ENCODE results near the gene SMAD3.

The SMAD3 gene

GRCh38 chr15:67106764-67107013, 41.3 kb downstream of the SMAD3 start:
- no peak overlapping the region for H3K4me3 ChIP-seq (ENCODE audit: low read depth, low read length)
- H3K9me3 ChIP-seq (ENCODE audit: control insufficient read depth, insufficient read depth, low read depth, low read length), result peaks cover 12% of the 10 kb centered on the region
- no peaks in the 10 kb centered on the region for H3K36me3 ChIP-seq (ENCODE audit: control insufficient read depth, insufficient read depth, low read length)
- no peaks in the 10 kb centered on the region for H3K27me3 ChIP-seq (ENCODE audit: control insufficient read depth, insufficient read depth, low read length)
- H3K4me1 ChIP-seq (ENCODE audit: control insufficient read depth, insufficient read depth, low read length), result peaks cover 55% of the 10 kb centered on the region
- no peak overlapping the region for H3K27ac ChIP-seq (ENCODE audit: low read depth, low read length)
- no peak overlapping the region for H3K9ac ChIP-seq (ENCODE audit: low read length)

GRCh38 chr15:67107014-67107812, 41.8 kb downstream of the SMAD3 start:
- H3K36me3 ChIP-seq (ENCODE audit: control insufficient read depth, insufficient read depth, low read length), result no peaks in the 10 kb centered on the region
- H3K27me3 ChIP-seq (ENCODE audit: control insufficient read depth, insufficient read depth, low read length), result no peaks in the 10 kb centered on the region
- H3K4me3 ChIP-seq (ENCODE audit: low read depth, low read length), result no peak overlapping the region
- no peak overlapping the region for H3K9ac ChIP-seq (ENCODE audit: low read length)
- peaks cover 15% of the 10 kb centered on the region for H3K9me3 ChIP-seq (ENCODE audit: control insufficient read depth, insufficient read depth, low read depth, low read length)
- peaks cover 55% of the 10 kb centered on the region for H3K4me1 ChIP-seq (ENCODE audit: control insufficient read depth, insufficient read depth, low read length)
- H3K27ac ChIP-seq (ENCODE audit: low read depth, low read length), result no peak overlapping the region

GRCh38 chr15:67108122-67108961, 42.9 kb downstream of the SMAD3 start:
- H3K4me1 ChIP-seq (ENCODE audit: control insufficient read depth, insufficient read depth, low read length), result peaks cover 51% of the 10 kb centered on the region
- H3K27ac ChIP-seq (ENCODE audit: low read depth, low read length), result no peak overlapping the region
- no peak overlapping the region for H3K4me3 ChIP-seq (ENCODE audit: low read depth, low read length)
- H3K9ac ChIP-seq (ENCODE audit: low read length), result no peak overlapping the region
- H3K9me3 ChIP-seq (ENCODE audit: control insufficient read depth, insufficient read depth, low read depth, low read length), result peaks cover 15% of the 10 kb centered on the region
- H3K36me3 ChIP-seq (ENCODE audit: control insufficient read depth, insufficient read depth, low read length), result no peaks in the 10 kb centered on the region
- no peaks in the 10 kb centered on the region for H3K27me3 ChIP-seq (ENCODE audit: control insufficient read depth, insufficient read depth, low read length)

- no peaks in the 10 kb centered on the region for H3K27me3 ChIP-seq (ENCODE audit: control insufficient read depth, insufficient read depth, low read length)
- no peak overlapping the region for H3K9ac ChIP-seq (ENCODE audit: low read length)
- no peaks in the 10 kb centered on the region for H3K36me3 ChIP-seq (ENCODE audit: control insufficient read depth, insufficient read depth, low read length)
- H3K9me3 ChIP-seq (ENCODE audit: control insufficient read depth, insufficient read depth, low read depth, low read length), result peaks cover 15% of the 10 kb centered on the region
- peaks cover 46% of the 10 kb centered on the region for H3K4me1 ChIP-seq (ENCODE audit: control insufficient read depth, insufficient read depth, low read length)
- no peak overlapping the region for H3K27ac ChIP-seq (ENCODE audit: low read depth, low read length)
- H3K4me3 ChIP-seq (ENCODE audit: low read depth, low read length), result no peak overlapping the region
Observed at GRCh38 chr15:67109141-67110034, 44.0 kb downstream of the SMAD3 start.

GRCh38 chr15:67110361-67110781, 45.0 kb downstream of the SMAD3 start:
- H3K9ac ChIP-seq (ENCODE audit: low read length), result no peak overlapping the region
- no peaks in the 10 kb centered on the region for H3K27me3 ChIP-seq (ENCODE audit: control insufficient read depth, insufficient read depth, low read length)
- no peak overlapping the region for H3K4me3 ChIP-seq (ENCODE audit: low read depth, low read length)
- H3K9me3 ChIP-seq (ENCODE audit: control insufficient read depth, insufficient read depth, low read depth, low read length), result peaks cover 15% of the 10 kb centered on the region
- H3K36me3 ChIP-seq (ENCODE audit: control insufficient read depth, insufficient read depth, low read length), result no peaks in the 10 kb centered on the region
- peaks cover 49% of the 10 kb centered on the region for H3K4me1 ChIP-seq (ENCODE audit: control insufficient read depth, insufficient read depth, low read length)
- no peak overlapping the region for H3K27ac ChIP-seq (ENCODE audit: low read depth, low read length)

GRCh38 chr15:67110958-67111864, 45.8 kb downstream of the SMAD3 start:
- Histone ChIP-seq H3K27ac (ENCODE audit: low read depth, low read length) (no peak overlapping the region), H3K4me1 (ENCODE audit: control insufficient read depth, insufficient read depth, low read length) (peaks cover 43% of the 10 kb centered on the region), H3K27me3 (ENCODE audit: control insufficient read depth, insufficient read depth, low read length) (no peaks in the 10 kb centered on the region), H3K9me3 (ENCODE audit: control insufficient read depth, insufficient read depth, low read depth, low read length) (peaks cover 15% of the 10 kb centered on the region), H3K9ac (ENCODE audit: low read length) (no peak overlapping the region), H3K36me3 (ENCODE audit: control insufficient read depth, insufficient read depth, low read length) (no peaks in the 10 kb centered on the region), H3K4me3 (ENCODE audit: low read depth, low read length) (no peak overlapping the region)

GRCh38 chr15:67114046-67114445, 48.6 kb downstream of the SMAD3 start:
- Histone ChIP-seq H3K4me1 (ENCODE audit: control insufficient read depth, insufficient read depth, low read length) (peaks cover 26% of the 10 kb centered on the region), H3K4me3 (ENCODE audit: low read depth, low read length) (no peak overlapping the region), H3K9ac (ENCODE audit: low read length) (no peak overlapping the region), H3K36me3 (ENCODE audit: control insufficient read depth, insufficient read depth, low read length) (no peaks in the 10 kb centered on the region), H3K27ac (ENCODE audit: low read depth, low read length) (no peak overlapping the region), H3K9me3 (ENCODE audit: control insufficient read depth, insufficient read depth, low read depth, low read length) (peaks cover 15% of the 10 kb centered on the region), H3K27me3 (ENCODE audit: control insufficient read depth, insufficient read depth, low read length) (no peaks in the 10 kb centered on the region)

GRCh38 chr15:67114846-67115585, 49.6 kb downstream of the SMAD3 start:
- H3K4me1 ChIP-seq (ENCODE audit: control insufficient read depth, insufficient read depth, low read length), result peaks cover 22% of the 10 kb centered on the region; the same call in 1 of the 2 replicates
- H3K36me3 ChIP-seq (ENCODE audit: control insufficient read depth, insufficient read depth, low read length), result no peaks in the 10 kb centered on the region
- H3K9ac ChIP-seq (ENCODE audit: low read length), result no peak overlapping the region
- no peaks in the 10 kb centered on the region for H3K27me3 ChIP-seq (ENCODE audit: control insufficient read depth, insufficient read depth, low read length)
- H3K27ac ChIP-seq (ENCODE audit: low read depth, low read length), result no peak overlapping the region
- H3K9me3 ChIP-seq (ENCODE audit: control insufficient read depth, insufficient read depth, low read depth, low read length), result peaks cover 15% of the 10 kb centered on the region
- H3K4me3 ChIP-seq (ENCODE audit: low read depth, low read length), result no peak overlapping the region

- Histone ChIP-seq H3K9ac (ENCODE audit: low read length) (no peak overlapping the region), H3K4me1 (ENCODE audit: control insufficient read depth, insufficient read depth, low read length) (peaks cover 26% of the 10 kb centered on the region)
Observed at GRCh38 chr15:67115586-67115969, 50.2 kb downstream of the SMAD3 start.

GRCh38 chr15:67116742-67117141, 51.3 kb downstream of the SMAD3 start:
- H3K4me1 ChIP-seq (ENCODE audit: control insufficient read depth, insufficient read depth, low read length), result peaks cover 37% of the 10 kb centered on the region

More at GRCh38 chr15:67115586-67115969, 50.2 kb downstream of the SMAD3 start:
- no peaks in the 10 kb centered on the region for H3K36me3 ChIP-seq (ENCODE audit: control insufficient read depth, insufficient read depth, low read length)
- no peak overlapping the region for H3K4me3 ChIP-seq (ENCODE audit: low read depth, low read length)
- H3K9me3 ChIP-seq (ENCODE audit: control insufficient read depth, insufficient read depth, low read depth, low read length), result peaks cover 13% of the 10 kb centered on the region
- H3K27me3 ChIP-seq (ENCODE audit: control insufficient read depth, insufficient read depth, low read length), result no peaks in the 10 kb centered on the region
- H3K27ac ChIP-seq (ENCODE audit: low read depth, low read length), result no peak overlapping the region

More at GRCh38 chr15:67116742-67117141, 51.3 kb downstream of the SMAD3 start:
- H3K36me3 ChIP-seq (ENCODE audit: control insufficient read depth, insufficient read depth, low read length), result no peaks in the 10 kb centered on the region
- no peak overlapping the region for H3K27ac ChIP-seq (ENCODE audit: low read depth, low read length)
- H3K4me3 ChIP-seq (ENCODE audit: low read depth, low read length), result no peak overlapping the region
- peaks cover 2% of the 10 kb centered on the region; the same call in 1 of the 2 replicates for H3K9me3 ChIP-seq (ENCODE audit: control insufficient read depth, insufficient read depth, low read depth, low read length)
- no peaks in the 10 kb centered on the region for H3K27me3 ChIP-seq (ENCODE audit: control insufficient read depth, insufficient read depth, low read length)
- H3K9ac ChIP-seq (ENCODE audit: low read length), result no peak overlapping the region

Measured in HUES6 (cell line).